ENCODE measurements around the gene IL25.

DNA sequence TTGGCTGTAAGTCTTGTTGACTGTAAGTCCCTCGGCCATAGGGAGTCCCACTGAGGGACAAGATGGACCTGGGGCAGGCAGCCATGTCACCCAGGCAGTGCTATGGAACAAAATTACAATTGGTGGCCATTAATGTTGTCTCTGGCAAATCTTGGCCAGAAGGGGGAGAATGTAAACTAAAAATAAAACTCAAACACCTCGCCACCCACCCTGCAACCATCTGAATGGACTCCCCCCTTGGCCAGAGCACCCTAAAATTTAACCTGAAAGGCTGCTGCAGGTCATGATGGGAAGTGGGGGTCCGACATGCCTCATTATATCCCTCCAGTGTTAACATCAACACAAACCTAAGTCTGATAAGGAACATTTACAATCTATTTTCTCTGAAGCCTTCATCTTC is 28.1 kb upstream of the IL25 start:
- TF ChIP-seq, protein P1, sequence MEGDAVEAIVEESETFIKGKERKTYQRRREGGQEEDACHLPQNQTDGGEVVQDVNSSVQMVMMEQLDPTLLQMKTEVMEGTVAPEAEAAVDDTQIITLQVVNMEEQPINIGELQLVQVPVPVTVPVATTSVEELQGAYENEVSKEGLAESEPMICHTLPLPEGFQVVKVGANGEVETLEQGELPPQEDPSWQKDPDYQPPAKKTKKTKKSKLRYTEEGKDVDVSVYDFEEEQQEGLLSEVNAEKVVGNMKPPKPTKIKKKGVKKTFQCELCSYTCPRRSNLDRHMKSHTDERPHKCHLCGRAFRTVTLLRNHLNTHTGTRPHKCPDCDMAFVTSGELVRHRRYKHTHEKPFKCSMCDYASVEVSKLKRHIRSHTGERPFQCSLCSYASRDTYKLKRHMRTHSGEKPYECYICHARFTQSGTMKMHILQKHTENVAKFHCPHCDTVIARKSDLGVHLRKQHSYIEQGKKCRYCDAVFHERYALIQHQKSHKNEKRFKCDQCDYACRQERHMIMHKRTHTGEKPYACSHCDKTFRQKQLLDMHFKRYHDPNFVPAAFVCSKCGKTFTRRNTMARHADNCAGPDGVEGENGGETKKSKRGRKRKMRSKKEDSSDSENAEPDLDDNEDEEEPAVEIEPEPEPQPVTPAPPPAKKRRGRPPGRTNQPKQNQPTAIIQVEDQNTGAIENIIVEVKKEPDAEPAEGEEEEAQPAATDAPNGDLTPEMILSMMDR (conservative IDR thresholded peaks at IDR 0.05; ENCODE audit: low read length), result 0 out of 2 replicates have a peak, but pooled peaks have one; percentile 10
- no peak for TF ChIP-seq EZH2phosphoT487 (IDR thresholded peaks at IDR 0.05; ENCODE audit: borderline replicate concordance)

Measured in Loucy (cell line).